GM21717 (cell line): Measurements from ENCODE around the gene ASPRV1.

Experiments used
- ATAC-seq: cut with Tn5 transposase; IDR thresholded peaks from one replicate; pipeline ENCODE4 v1.9.1; 2021; ENCODE audit warnings: mild to moderate bottlenecking, moderate library complexity; ENCODE audit not compliant: unreplicated experiment

Gene ASPRV1

GRCh38 chr2:69914164-69914949 lies 47.1 kb downstream of the ASPRV1 start:
- ATAC-seq = peak; percentile 89

- no peak for ATAC-seq
These were observed 49.4 kb downstream of the ASPRV1 start for GRCh38 chr2:69911985-69912563.
